Heart right ventricle (tissue), 16 donors: ENCODE results near the gene BAIAP2L2. TPM values are rescaled to one million over a fixed set of nuclear protein-coding genes. Genes with fewer than 3 reads are reported as not detected.

Experiments used
- ATAC-seq, 8 donors: fragments of 200-7000 bp; cut with Tn5 transposase; one replicate each; pipeline ENCODE4 v1.9.1; 2020; ENCODE audit warnings: mild to moderate bottlenecking in 8 of 8, moderate library complexity in 8 of 8, moderate number of reproducible peaks in 1 of 8
- DNase-seq, 2 donors: peaks; one replicate each; pipeline ENCODE4 v3.0.0-alpha.2; 2020
- H3K27ac ChIP-seq, 10 donors: fragments of 200-600 bp; sonication (generic) in 2 of 10; one replicate each; pipeline versions ENCODE4 v1.5.0 to v1.8.0; 2020 to 2022; ENCODE audit warnings: mild to moderate bottlenecking in 3 of 10
- H3K27me3 ChIP-seq, 7 donors: fragments of 200-600 bp; one replicate each; pipeline ENCODE4 v1.8.0; 2021 to 2022; ENCODE audit warnings: mild to moderate bottlenecking in 2 of 7
- H3K36me3 ChIP-seq, 9 donors: fragments of 200-600 bp; sonication (generic) in 1 of 9; one replicate each; pipeline versions ENCODE4 v1.5.0 to v1.8.0; 2020 to 2022; ENCODE audit warnings: mild to moderate bottlenecking in 2 of 9
- H3K4me1 ChIP-seq, 9 donors: fragments of 200-600 bp; sonication (generic) in 1 of 9; one replicate each; pipeline versions ENCODE4 v1.5.0 to v1.8.0; 2020 to 2022; ENCODE audit warnings: mild to moderate bottlenecking in 4 of 9
- H3K4me3 ChIP-seq, 10 donors: fragments of 200-600 bp; sonication (generic) in 2 of 10; one replicate each; pipeline versions ENCODE4 v1.5.0 to v1.8.0; 2020 to 2022; ENCODE audit warnings: mild to moderate bottlenecking in 7 of 10, moderate library complexity in 2 of 10
- H3K9me3 ChIP-seq, 11 donors: fragments of 200-600 bp in 10 of 11; sonication (generic) in 2 of 11; one replicate each; pipeline versions ENCODE4 v1.5.0 to v1.8.0; 2013 to 2022; ENCODE audit warnings: mild to moderate bottlenecking in 2 of 11, control low read depth in 1 of 11, moderate library complexity in 1 of 11
- WGBS, 2 donors: extraction: QIAGEN DNeasy Blood & Tissue Kit; methylation state at CpG; one replicate each; pipeline ENCODE4 v1.1.7; 2013; ENCODE audit warnings: inconsistent platforms in 1 of 2; 5-methylcytosine and 5-hydroxymethylcytosine counted together
- intact Hi-C, 10 donors: fragments of 100-400 bp; cut with DNase I; formaldehyde crosslinking; loops; one replicate each; pipeline versions ENCODE4 v1.11.1 to v1.14.2; 2022
- polyA plus RNA-seq, 2 donors: library from polyadenylated mRNA; stranded (reverse); fragments of 200-250 nt; gene quantifications; one replicate each; pipeline ENCODE4 v1.2.3, GENCODE V29; 2013
- total RNA-seq, 10 donors: library from RNA; stranded (reverse); fragmentation: NEBNext Ultra II Directional in 3 of 10; extraction: Animal tissue kit (Norgen Biotek cat#: 25700) in 3 of 10; gene quantifications; one replicate each; pipeline versions ENCODE4 v1.2.1 to v1.2.4, GENCODE V29; 2021 to 2023
- TF ChIP-seq, protein P1 (sequence below), 9 donors: fragments of 200-600 bp; sonication (generic) in 2 of 9; IDR thresholded peaks; one replicate each; pipeline versions ENCODE4 v1.5.0 to v1.8.0; 2021 to 2022; ENCODE audit warnings: antibody characterized with exemption in 9 of 9, mild to moderate bottlenecking in 5 of 9, moderate library complexity in 1 of 9
- donor health status: Arrhythmogenic right ventricular cardiomyopathy.
- donor health status: ischemic (EF 13 %, LVEDD 7.1; RV severe dilation, severe dysfunction).
- donor health status: healthy with polysubstance abuse.
- donor health status: DM: no; HTN: yes; CAD: no.
- donor health status: DM: no; HTN: no; CAD: no.
- donor health status: ischemic (EF 25% LVEDD 6.9; RV normal size, moderate dysfunction).
- donor health status: ischemic (EF 25% LVEDD 5.7; RV mildly dilated, moderate dysfunction).
- donor health status: healthy.
- donor health status: DM: yes; HTN: yes; CAD: no.
- donor health status: Ischemic cardiomyopathy.
- donor health status: ischemic (EF 35%, LVEDD 5.7; RV mildly dilated, moderate dysfunction).
- donor health status: nonischemic (EF 11% LVEDD 7.7; RV severe dilation, severe dysfunction).
- donor health status: DM: yes; HTN: yes; CAD: no.
- donor health status: PGD.
- donor health status: ischemic (EF 29% LVEDD 5.4; RV normal size, mild dysfunction).
- donor health status: nonischemic (EF 23%, LVEDD 6.1; RV moderate dilation, normal function).

The BAIAP2L2 gene
- total and polyA plus RNA-seq, 12 donors = 0.12 to 0.37 (median 0.21) TPM; not detected in 4

- WGBS, 2 donors = 79 to 90% methylated on average over 14 to 15 of the region's 15 CpGs
- intact Hi-C loops = no loop called here
- no peaks in the 10 kb centered on the region for H3K27me3 ChIP-seq
- H3K36me3 ChIP-seq = no peaks in the 10 kb centered on the region
- peak in 1 of 8 donors; percentile 31 for ATAC-seq
- no peak overlapping the region for H3K27ac ChIP-seq
- H3K4me1 ChIP-seq = peaks cover 0 to 13% (median 0%) of the 10 kb centered on the region in 9 donors
- no peak overlapping the region for H3K4me3 ChIP-seq
- TF ChIP-seq, protein P1, sequence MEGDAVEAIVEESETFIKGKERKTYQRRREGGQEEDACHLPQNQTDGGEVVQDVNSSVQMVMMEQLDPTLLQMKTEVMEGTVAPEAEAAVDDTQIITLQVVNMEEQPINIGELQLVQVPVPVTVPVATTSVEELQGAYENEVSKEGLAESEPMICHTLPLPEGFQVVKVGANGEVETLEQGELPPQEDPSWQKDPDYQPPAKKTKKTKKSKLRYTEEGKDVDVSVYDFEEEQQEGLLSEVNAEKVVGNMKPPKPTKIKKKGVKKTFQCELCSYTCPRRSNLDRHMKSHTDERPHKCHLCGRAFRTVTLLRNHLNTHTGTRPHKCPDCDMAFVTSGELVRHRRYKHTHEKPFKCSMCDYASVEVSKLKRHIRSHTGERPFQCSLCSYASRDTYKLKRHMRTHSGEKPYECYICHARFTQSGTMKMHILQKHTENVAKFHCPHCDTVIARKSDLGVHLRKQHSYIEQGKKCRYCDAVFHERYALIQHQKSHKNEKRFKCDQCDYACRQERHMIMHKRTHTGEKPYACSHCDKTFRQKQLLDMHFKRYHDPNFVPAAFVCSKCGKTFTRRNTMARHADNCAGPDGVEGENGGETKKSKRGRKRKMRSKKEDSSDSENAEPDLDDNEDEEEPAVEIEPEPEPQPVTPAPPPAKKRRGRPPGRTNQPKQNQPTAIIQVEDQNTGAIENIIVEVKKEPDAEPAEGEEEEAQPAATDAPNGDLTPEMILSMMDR (IDR thresholded peaks at IDR 0.05) = no peak
- no peaks in the 10 kb centered on the region for H3K9me3 ChIP-seq
- no peak for DNase-seq
These were observed 13.4 kb downstream of the BAIAP2L2 start for GRCh38 chr22:38097058-38097457.

DNA sequence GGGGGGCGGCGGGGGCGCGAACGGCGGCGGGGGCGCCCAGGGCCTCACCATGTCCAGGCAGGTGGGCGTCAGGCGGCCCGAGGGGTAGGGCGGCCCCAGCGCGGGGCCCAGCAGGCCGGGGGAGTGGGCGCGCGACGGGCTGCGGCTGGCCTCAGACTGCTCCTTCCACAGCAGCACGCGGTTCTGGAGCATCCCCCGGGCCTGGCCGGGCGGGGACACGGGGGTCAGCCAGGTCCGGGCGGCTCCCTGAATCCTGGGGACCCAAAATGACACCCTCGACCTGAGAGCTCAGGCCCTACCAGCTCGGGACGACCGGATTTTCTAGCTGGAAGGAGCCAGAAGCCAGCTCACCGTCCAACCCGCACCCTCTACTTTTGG lies 21.0 kb downstream of the BAIAP2L2 start:
- intact Hi-C loops = no loop called here
- Histone ChIP-seq H3K27ac (no peak overlapping the region), H3K27me3 (peaks cover 0 to 22% (median 17%) of the 10 kb centered on the region in 7 donors), H3K4me3 (no peak overlapping the region), H3K9me3 (no peaks in the 10 kb centered on the region), H3K4me1 (peaks cover 0 to 8% (median 7%) of the 10 kb centered on the region in 9 donors), H3K36me3 (no peaks in the 10 kb centered on the region)
- TF ChIP-seq, protein P1 (IDR thresholded peaks at IDR 0.05) = no peak
- DNase-seq = no peak
- WGBS, 2 donors = 20 to 27% methylated on average over 25 to 34 of the region's 34 CpGs
- ATAC-seq = peak in 1 of 8 donors; percentile 41

GRCh38 chr22:38088629-38089473 lies 21.6 kb downstream of the BAIAP2L2 start:
- DNase-seq = no peak
- intact Hi-C loops = no loop called here
- ATAC-seq = peak in 7 of 8 donors; percentile 9 to 55 (median 21)
- H3K9me3 ChIP-seq = no peaks in the 10 kb centered on the region
- H3K36me3 ChIP-seq = no peaks in the 10 kb centered on the region
- no peak overlapping the region for H3K27ac ChIP-seq
- peak overlapping the region in 9 of 10 donors; percentile 19 to 41 (median 34) for H3K4me3 ChIP-seq
- H3K27me3 ChIP-seq = peaks cover 0 to 28% (median 17%) of the 10 kb centered on the region in 7 donors
- peaks cover 0 to 8% (median 7%) of the 10 kb centered on the region in 9 donors for H3K4me1 ChIP-seq
- WGBS, 2 donors = 17 to 29% methylated on average over 59 to 84 of the region's 85 CpGs
- TF ChIP-seq, protein P1 (IDR thresholded peaks at IDR 0.05) = no peak

GRCh38 chr22:38087855-38088254 lies 22.6 kb downstream of the BAIAP2L2 start:
- WGBS, 2 donors = 95% methylated on average over 12 of the region's 12 CpGs
- H3K27me3 ChIP-seq = peaks cover 0 to 38% (median 18%) of the 10 kb centered on the region in 7 donors
- DNase-seq = no peak
- no peaks in the 10 kb centered on the region for H3K9me3 ChIP-seq
- H3K36me3 ChIP-seq = no peaks in the 10 kb centered on the region
- no peak for ATAC-seq
- H3K27ac ChIP-seq = no peak overlapping the region
- H3K4me3 ChIP-seq = no peak overlapping the region
- intact Hi-C loops = no loop called here
- H3K4me1 ChIP-seq = peaks cover 0 to 9% (median 7%) of the 10 kb centered on the region in 9 donors
- TF ChIP-seq, protein P1 (IDR thresholded peaks at IDR 0.05) = no peak
